Common myeloid progenitor, CD34-positive (primary cell): ENCODE results near the gene HSP90B1.

ENCODE experiments used
- CTCF ChIA-PET: fragments of 350-600 bp; sonication (Branson Sonifier 250); formaldehyde crosslinking; loops from one replicate; lab custom pipeline; 2021; ENCODE audit warnings: antibody characterized with exemption; lab: Charles Lee
- POLR2A ChIA-PET: fragments of 350-600 bp; sonication (Branson Sonifier 250); formaldehyde crosslinking; loops from one replicate; lab custom pipeline; 2021; ENCODE audit warnings: antibody characterized with exemption; lab: Charles Lee
- DNase-seq, 3 donors: peaks; one replicate each; pipeline versions ENCODE4 v3.0.0 to v3.0.0-alpha.2; 2013
- H3K27ac ChIP-seq, 2 experiments: 1 replicate in 1 of 2; 2 replicates in 1 of 2; pipeline ENCODE4 v1.7.0; 2013; ENCODE audit warnings: inconsistent platforms in 2 of 2, low read length in 2 of 2, mild to moderate bottlenecking in 2 of 2, low read depth in 1 of 2, moderate library complexity in 1 of 2; ENCODE audit not compliant: severe bottlenecking in 2 of 2, insufficient read depth in 1 of 2, poor library complexity in 1 of 2
- H3K27me3 ChIP-seq, 5 experiments: replicated peaks in 2 of 5; 1 replicate in 3 of 5; 2 replicates in 2 of 5; pipeline versions ENCODE4 v1.6.1 to v1.7.0; 2013; ENCODE audit warnings: low read length in 4 of 5, mild to moderate bottlenecking in 2 of 5, moderate library complexity in 2 of 5, inconsistent platforms in 1 of 5; ENCODE audit not compliant: insufficient read depth in 5 of 5, control insufficient read depth in 4 of 5
- H3K36me3 ChIP-seq, 4 experiments: 1 replicate in 2 of 4; 2 replicates in 2 of 4; pipeline versions ENCODE4 v1.6.1 to v1.7.0; 2013; ENCODE audit warnings: low read length in 3 of 4, control low read depth in 1 of 4, mild to moderate bottlenecking in 1 of 4; ENCODE audit not compliant: control insufficient read depth in 4 of 4, insufficient read depth in 4 of 4
- H3K4me1 ChIP-seq, 4 experiments: 1 replicate in 3 of 4; 2 replicates in 1 of 4; pipeline versions ENCODE4 v1.6.1 to v1.7.1; 2013; ENCODE audit warnings: low read length in 3 of 4, mild to moderate bottlenecking in 3 of 4, control low read depth in 1 of 4, inconsistent platforms in 1 of 4, moderate library complexity in 1 of 4; ENCODE audit not compliant: control insufficient read depth in 4 of 4, insufficient read depth in 4 of 4; ENCODE audit errors: control extremely low read depth in 1 of 4
- H3K4me3 ChIP-seq, 7 experiments: 1 replicate in 4 of 7; 2 replicates in 3 of 7; pipeline versions ENCODE4 v1.5.1 to v1.7.0; 2013; ENCODE audit warnings: mild to moderate bottlenecking in 7 of 7, low read length in 6 of 7, moderate library complexity in 6 of 7, inconsistent platforms in 2 of 7, low read depth in 2 of 7, control low read depth in 1 of 7; ENCODE audit not compliant: insufficient read depth in 4 of 7, control insufficient read depth in 1 of 7; ENCODE audit errors: extremely low read depth in 1 of 7
- H3K9me3 ChIP-seq, 5 experiments: 1 replicate in 4 of 5; 2 replicates in 1 of 5; pipeline versions ENCODE4 v1.6.1 to v1.7.1; 2013; ENCODE audit warnings: low read length in 4 of 5, mild to moderate bottlenecking in 2 of 5, inconsistent platforms in 1 of 5, low read depth in 1 of 5, moderate library complexity in 1 of 5; ENCODE audit not compliant: control insufficient read depth in 4 of 5, insufficient read depth in 2 of 5; ENCODE audit errors: control extremely low read depth in 1 of 5
- WGBS: methylation state at CpG from one replicate; pipeline ENCODE4 v1.1.5; 2013; ENCODE audit not compliant: insufficient coverage; 5-methylcytosine and 5-hydroxymethylcytosine counted together

HSP90B1 gene

GRCh38 chr12:103887738-103888137, 42.5 kb upstream of the HSP90B1 start:
- Histone ChIP-seq H3K4me3 (no peak overlapping the region), H3K27me3 (no peaks in the 10 kb centered on the region), H3K4me1 (peaks cover 0 to 6% (median under 1%) of the 10 kb centered on the region in 4 experiments), H3K36me3 (no peaks in the 10 kb centered on the region), H3K9me3 (no peaks in the 10 kb centered on the region), H3K27ac (no peak overlapping the region)
- no CpG with 5 or more reads among the region's 1 CpG for WGBS
- ChIA-PET CTCF (interaction anchor here (0.7 to 3.3 kb wide), 4 partner anchors 37 to 221 kb away, joined by 3 to 11 read pairs (median 4); no protein-coding TSS in a partner anchor), POLR2A (interaction anchor here (0.8 kb wide), 1 partner anchor 42 kb away, joined by 3 read pairs; the partner anchor contains the start of gene HSP90B1)
- DNase-seq = no peak

GRCh38 chr12:103897316-103897715, 32.9 kb upstream of the HSP90B1 start:
- POLR2A ChIA-PET = no interaction called here
- 50% methylated on average over 2 of the region's 3 CpGs for WGBS
- Histone ChIP-seq H3K27me3 (no peaks in the 10 kb centered on the region), H3K4me1 (no peaks in the 10 kb centered on the region), H3K27ac (no peak overlapping the region), H3K9me3 (no peaks in the 10 kb centered on the region), H3K4me3 (no peak overlapping the region), H3K36me3 (no peaks in the 10 kb centered on the region)
- CTCF ChIA-PET = interaction anchor here (1.6 kb wide), 1 partner anchor 19 kb away, joined by 4 read pairs; no protein-coding TSS in a partner anchor
- DNase-seq = no peak

DNA sequence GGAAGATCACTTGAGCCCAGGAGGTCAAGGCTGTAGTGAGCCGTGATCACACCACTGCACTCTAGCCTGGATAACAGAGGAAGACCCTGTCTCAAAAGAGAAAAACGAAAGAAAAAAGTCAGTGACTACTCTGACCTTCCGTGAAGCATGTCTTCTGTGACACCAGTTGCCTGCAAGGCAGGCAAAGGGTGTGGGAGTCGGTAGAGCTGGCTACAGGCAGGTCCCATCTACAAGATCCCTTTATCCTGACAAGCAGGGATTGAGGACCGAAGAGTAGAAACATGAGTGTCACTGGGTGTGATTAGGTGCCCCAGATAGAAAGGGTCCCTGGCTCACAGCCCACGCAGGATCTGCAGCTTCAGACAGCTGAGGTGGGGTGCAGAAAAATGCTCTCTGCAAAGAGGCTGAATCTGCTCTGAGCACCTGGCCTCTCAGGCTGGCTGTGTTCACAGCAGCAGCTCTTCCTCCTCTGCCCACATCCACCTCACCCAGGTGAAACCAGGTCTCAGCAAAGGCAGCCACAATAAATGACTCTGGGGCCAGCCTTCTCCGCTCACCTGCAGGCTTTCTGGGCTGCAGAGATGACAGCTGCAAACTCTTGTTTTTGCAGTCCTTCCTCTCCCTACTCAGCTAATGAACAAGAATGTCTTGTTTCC, 28.6 kb upstream of the HSP90B1 start:
- ChIA-PET CTCF (interaction anchor here (0.7 to 2.0 kb wide), 5 partner anchors 10 to 68 kb away, joined by 3 to 6 read pairs (median 5); no protein-coding TSS in a partner anchor), POLR2A (no interaction called here)
- DNase-seq = no peak
- Histone ChIP-seq H3K4me1 (no peaks in the 10 kb centered on the region), H3K27me3 (no peaks in the 10 kb centered on the region), H3K36me3 (no peaks in the 10 kb centered on the region), H3K27ac (no peak overlapping the region), H3K9me3 (peaks cover 0 to 4% (median 0%) of the 10 kb centered on the region in 5 experiments), H3K4me3 (no peak overlapping the region)
- WGBS = 80% methylated on average over 6 of the region's 7 CpGs

DNA sequence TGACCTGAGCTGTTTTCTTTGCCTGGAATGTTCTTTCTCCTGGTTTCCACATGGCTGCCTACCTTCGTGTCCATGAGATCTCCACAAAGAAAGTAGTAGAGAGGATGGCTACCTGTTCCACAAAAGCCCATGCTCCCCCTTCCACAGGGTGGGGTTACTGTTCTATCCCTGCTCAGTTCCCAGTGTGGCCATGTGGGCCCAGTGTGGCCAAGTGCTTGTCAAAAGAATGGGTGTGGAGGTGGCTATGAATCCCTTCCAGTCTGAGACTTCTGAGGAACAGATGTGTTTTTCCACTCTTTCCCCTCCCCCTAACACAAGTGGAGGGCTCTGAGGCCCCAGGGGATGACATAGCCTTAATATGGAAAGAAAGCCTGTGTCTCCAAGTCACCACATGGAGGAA, 26.2 kb upstream of the HSP90B1 start:
- ChIA-PET POLR2A (no interaction called here), CTCF (interaction anchor here (1.3 kb wide), 1 partner anchor 205 kb away, joined by 4 read pairs; no protein-coding TSS in a partner anchor)
- H3K4me1 ChIP-seq = no peaks in the 10 kb centered on the region
- H3K27me3 ChIP-seq = no peaks in the 10 kb centered on the region
- H3K27ac ChIP-seq = no peak overlapping the region
- no peak for DNase-seq
- WGBS = no CpG with 5 or more reads among the region's 1 CpG
- H3K36me3 ChIP-seq = no peaks in the 10 kb centered on the region
- H3K9me3 ChIP-seq = peaks cover 0 to 4% (median 0%) of the 10 kb centered on the region in 5 experiments
- H3K4me3 ChIP-seq = no peak overlapping the region

DNA sequence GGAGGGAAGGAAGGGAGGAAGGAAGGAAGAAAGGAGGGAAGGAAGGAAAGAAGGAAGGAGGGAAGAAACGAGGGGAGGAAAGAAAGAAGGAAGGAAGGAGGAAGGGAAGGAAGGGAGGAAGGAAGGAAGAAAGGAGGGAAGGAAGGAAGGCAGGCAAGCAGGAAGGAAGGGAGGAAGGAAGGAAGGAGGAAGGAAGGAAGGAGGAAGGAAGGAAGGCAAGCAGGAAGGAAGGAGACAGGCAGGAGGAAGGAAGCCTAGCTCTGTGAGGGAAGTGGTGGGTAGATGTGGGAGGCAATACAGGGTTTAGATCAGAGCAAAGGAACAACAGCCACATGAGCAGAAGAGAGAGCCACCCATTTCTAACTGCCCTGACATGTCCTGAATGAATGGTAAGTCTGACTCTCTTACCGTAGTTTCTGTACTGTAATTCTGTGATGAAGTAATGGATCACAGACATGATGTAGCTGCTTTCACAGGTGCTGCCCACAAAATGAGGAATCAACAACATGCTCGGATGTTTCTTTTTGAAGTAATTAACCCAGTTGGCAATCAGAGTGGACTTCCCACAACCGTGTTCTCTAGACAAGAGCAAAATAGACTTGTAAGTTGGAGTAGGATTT, 24.4 kb upstream of the HSP90B1 start:
- DNase-seq = no peak
- ChIA-PET POLR2A (no interaction called here), CTCF (interaction anchor here (0.8 kb wide), 1 partner anchor 453 kb away, joined by 3 read pairs; no protein-coding TSS in a partner anchor)
- H3K27me3 ChIP-seq = no peaks in the 10 kb centered on the region
- H3K36me3 ChIP-seq = no peaks in the 10 kb centered on the region
- no peak overlapping the region for H3K27ac ChIP-seq
- H3K9me3 ChIP-seq = peaks cover 0 to 4% (median 0%) of the 10 kb centered on the region in 5 experiments
- 63% methylated on average over 2 of the region's 4 CpGs for WGBS
- H3K4me3 ChIP-seq = no peak overlapping the region
- no peaks in the 10 kb centered on the region for H3K4me1 ChIP-seq

GRCh38 chr12:103908246-103908541, 22.0 kb upstream of the HSP90B1 start:
- CTCF ChIA-PET = interaction anchor here (0.6 kb wide), 1 partner anchor 9 kb away, joined by 4 read pairs; no protein-coding TSS in a partner anchor
- POLR2A ChIA-PET = no interaction called here

GRCh38 chr12:103908877-103909276, 21.3 kb upstream of the HSP90B1 start:
- H3K4me1 ChIP-seq = no peaks in the 10 kb centered on the region
- no peak overlapping the region for H3K4me3 ChIP-seq
- no peaks in the 10 kb centered on the region for H3K36me3 ChIP-seq
- DNase-seq = no peak
- H3K27me3 ChIP-seq = no peaks in the 10 kb centered on the region
- ChIA-PET CTCF (interaction anchor here (0.6 kb wide), 1 partner anchor 8 kb away, joined by 4 read pairs; no protein-coding TSS in a partner anchor), POLR2A (no interaction called here)
- H3K27ac ChIP-seq = no peak overlapping the region
- H3K9me3 ChIP-seq = peaks cover 0 to 4% (median 0%) of the 10 kb centered on the region in 5 experiments
- 100% methylated on average over 2 of the region's 2 CpGs for WGBS

More at GRCh38 chr12:103908246-103908541, 22.0 kb upstream of the HSP90B1 start:
- Histone ChIP-seq H3K4me3 (no peak overlapping the region), H3K27me3 (no peaks in the 10 kb centered on the region), H3K9me3 (peaks cover 0 to 4% (median 0%) of the 10 kb centered on the region in 5 experiments), H3K27ac (no peak overlapping the region), H3K36me3 (no peaks in the 10 kb centered on the region), H3K4me1 (no peaks in the 10 kb centered on the region)
- no peak for DNase-seq
